Gastroesophageal sphincter (tissue), 3 donors: ENCODE data around the gene ANO10.

Experiments
- POLR2A ChIP-seq, 2 donors: fragments of 450-650 bp; IDR thresholded peaks; one replicate each; pipeline ENCODE4 v1.6.1; 2017; ENCODE audit warnings: antibody characterized with exemption in 2 of 2, mild to moderate bottlenecking in 2 of 2, moderate library complexity in 1 of 2
- TF ChIP-seq, protein P1 (sequence below), 4 experiments: fragments of 200-600 bp in 2 of 4; fragments of 450-650 bp in 2 of 4; sonication (generic) in 1 of 4; IDR thresholded peaks; one replicate each; pipeline ENCODE4 v1.5.1; 2017 to 2019; ENCODE audit warnings: antibody characterized with exemption in 4 of 4, mild to moderate bottlenecking in 2 of 4, moderate library complexity in 2 of 4

- TF ChIP-seq POLR2A (IDR thresholded peaks at IDR 0.05): no peak
- TF ChIP-seq, protein P1, sequence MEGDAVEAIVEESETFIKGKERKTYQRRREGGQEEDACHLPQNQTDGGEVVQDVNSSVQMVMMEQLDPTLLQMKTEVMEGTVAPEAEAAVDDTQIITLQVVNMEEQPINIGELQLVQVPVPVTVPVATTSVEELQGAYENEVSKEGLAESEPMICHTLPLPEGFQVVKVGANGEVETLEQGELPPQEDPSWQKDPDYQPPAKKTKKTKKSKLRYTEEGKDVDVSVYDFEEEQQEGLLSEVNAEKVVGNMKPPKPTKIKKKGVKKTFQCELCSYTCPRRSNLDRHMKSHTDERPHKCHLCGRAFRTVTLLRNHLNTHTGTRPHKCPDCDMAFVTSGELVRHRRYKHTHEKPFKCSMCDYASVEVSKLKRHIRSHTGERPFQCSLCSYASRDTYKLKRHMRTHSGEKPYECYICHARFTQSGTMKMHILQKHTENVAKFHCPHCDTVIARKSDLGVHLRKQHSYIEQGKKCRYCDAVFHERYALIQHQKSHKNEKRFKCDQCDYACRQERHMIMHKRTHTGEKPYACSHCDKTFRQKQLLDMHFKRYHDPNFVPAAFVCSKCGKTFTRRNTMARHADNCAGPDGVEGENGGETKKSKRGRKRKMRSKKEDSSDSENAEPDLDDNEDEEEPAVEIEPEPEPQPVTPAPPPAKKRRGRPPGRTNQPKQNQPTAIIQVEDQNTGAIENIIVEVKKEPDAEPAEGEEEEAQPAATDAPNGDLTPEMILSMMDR (IDR thresholded peaks at IDR 0.05): no peak
Measured at GRCh38 chr3:43481375-43481774, 140.4 kb downstream of the ANO10 start.
